Activated naive CD8-positive, alpha-beta T cell treated with anti-CD3 and anti-CD28 coated beads, Interleukin-2, amount 50 U/mL, for 24 hours (primary cell): ENCODE measurements around the gene NOTUM.

Source experiments
- ATAC-seq: fragments of 150-1000 bp; cut with Tn5 transposase; one replicate; pipeline ENCODE4 v1.10.0; 2021
- DNase-seq: peaks from one replicate; pipeline ENCODE4 v3.0.0; 2021
- H3K27ac Mint-ChIP-seq: one replicate; pipeline ENCODE4 v1.8.0; 2021; ENCODE audit warnings: mild to moderate bottlenecking, mixed read lengths
- H3K27me3 Mint-ChIP-seq: one replicate; pipeline ENCODE4 v1.8.0; 2021; ENCODE audit warnings: mixed read lengths
- H3K36me3 Mint-ChIP-seq: one replicate; pipeline ENCODE4 v1.8.0; 2021; ENCODE audit warnings: low read depth, mixed read lengths
- H3K4me1 Mint-ChIP-seq: one replicate; pipeline ENCODE4 v1.8.0; 2021; ENCODE audit warnings: mixed read lengths
- H3K4me3 Mint-ChIP-seq: one replicate; pipeline ENCODE4 v1.8.0; 2021; ENCODE audit warnings: mild to moderate bottlenecking, moderate library complexity, mixed read lengths
- H3K9me3 Mint-ChIP-seq: one replicate; pipeline ENCODE4 v1.8.0; 2021; ENCODE audit warnings: mixed read lengths

Gene NOTUM

GRCh38 chr17:81911969-81912368 is 49.0 kb downstream of the NOTUM start:
- no peaks in the 10 kb centered on the region for H3K9me3 Mint-ChIP-seq
- H3K4me3 Mint-ChIP-seq = peak overlapping the region; percentile 36
- DNase-seq (no peak), ATAC-seq (no peak)
- H3K4me1 Mint-ChIP-seq = peaks cover 11% of the 10 kb centered on the region
- H3K36me3 Mint-ChIP-seq = peaks cover 18% of the 10 kb centered on the region
- no peak overlapping the region for H3K27ac Mint-ChIP-seq
- no peaks in the 10 kb centered on the region for H3K27me3 Mint-ChIP-seq

DNA sequence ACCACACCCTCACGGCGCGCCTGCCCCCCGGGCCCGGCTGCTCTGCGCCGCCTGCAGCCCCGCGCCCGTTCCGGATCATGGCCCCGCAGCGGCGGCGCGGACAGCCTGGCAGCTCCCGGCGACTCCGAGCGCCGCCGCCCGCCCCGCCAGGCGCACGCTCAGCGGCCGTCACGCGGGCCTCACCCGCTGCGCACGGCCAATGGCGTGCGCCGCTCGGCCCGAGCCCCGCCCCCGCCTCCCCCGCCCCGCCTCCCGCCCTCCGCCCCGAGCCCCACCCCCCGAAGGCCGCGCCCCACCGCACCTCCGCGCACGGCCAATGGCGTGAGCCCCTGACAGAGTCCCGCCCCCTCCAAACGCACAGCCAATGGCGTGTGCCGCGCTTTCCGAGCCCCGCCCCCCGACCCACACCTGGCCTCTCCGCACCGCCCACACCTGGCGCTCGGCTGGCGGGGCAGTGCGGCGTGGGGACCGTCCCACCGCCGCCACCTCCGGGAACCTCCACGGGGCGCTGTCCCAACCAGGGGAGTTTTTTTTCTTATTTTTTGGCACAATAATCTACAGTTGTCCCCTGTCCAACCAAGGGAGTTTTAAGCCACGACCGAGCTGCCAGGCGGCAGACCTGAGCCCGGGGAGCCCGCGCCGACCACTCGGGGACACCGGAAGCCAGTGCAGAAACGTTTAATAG is 49.6 kb downstream of the NOTUM start, which contains the start of gene PCYT2:
PCYT2 (minus strand) TSS at position 123 of the 685 bp plus-strand sequence; CDS start at position 79, 44 bp downstream.
- ATAC-seq = peak; percentile 90
- Mint-ChIP-seq H3K27ac (peak within 1 kb of the TSS; percentile 64), H3K9me3 (no peaks in the 10 kb centered on the region), H3K4me1 (peaks cover 6% of the 10 kb centered on the region), H3K4me3 (peak within 1 kb of the TSS; percentile 81), H3K27me3 (no peaks in the 10 kb centered on the region), H3K36me3 (peaks cover 18% of the 10 kb centered on the region)
- peak; percentile 94 for DNase-seq

GRCh38 chr17:81910840-81911276 is 50.1 kb downstream of the NOTUM start:
- Mint-ChIP-seq H3K36me3 (peaks cover 17% of the 10 kb centered on the region), H3K27me3 (no peaks in the 10 kb centered on the region), H3K9me3 (no peaks in the 10 kb centered on the region), H3K4me3 (peak overlapping the region; percentile 81), H3K27ac (peak overlapping the region; percentile 64), H3K4me1 (peaks cover 4% of the 10 kb centered on the region)
- DNase-seq (no peak), ATAC-seq (peak; percentile 21)

GRCh38 chr17:81909966-81910839 is 50.8 kb downstream of the NOTUM start:
- no peak for ATAC-seq
- Mint-ChIP-seq H3K4me1 (peaks cover 3% of the 10 kb centered on the region), H3K36me3 (peaks cover 13% of the 10 kb centered on the region), H3K9me3 (no peaks in the 10 kb centered on the region), H3K4me3 (peak overlapping the region; percentile 81), H3K27me3 (no peaks in the 10 kb centered on the region), H3K27ac (peak overlapping the region; percentile 64)
- DNase-seq = no peak

- H3K27ac Mint-ChIP-seq = no peak overlapping the region
- peaks cover 9% of the 10 kb centered on the region for H3K36me3 Mint-ChIP-seq
- no peak for DNase-seq
- ATAC-seq = no peak
- H3K4me1 Mint-ChIP-seq = peaks cover 3% of the 10 kb centered on the region
- peak overlapping the region; percentile 11 for H3K4me3 Mint-ChIP-seq
- no peaks in the 10 kb centered on the region for H3K9me3 Mint-ChIP-seq
- no peaks in the 10 kb centered on the region for H3K27me3 Mint-ChIP-seq
Measured at GRCh38 chr17:81909231-81909630, 51.8 kb downstream of the NOTUM start.

DNA sequence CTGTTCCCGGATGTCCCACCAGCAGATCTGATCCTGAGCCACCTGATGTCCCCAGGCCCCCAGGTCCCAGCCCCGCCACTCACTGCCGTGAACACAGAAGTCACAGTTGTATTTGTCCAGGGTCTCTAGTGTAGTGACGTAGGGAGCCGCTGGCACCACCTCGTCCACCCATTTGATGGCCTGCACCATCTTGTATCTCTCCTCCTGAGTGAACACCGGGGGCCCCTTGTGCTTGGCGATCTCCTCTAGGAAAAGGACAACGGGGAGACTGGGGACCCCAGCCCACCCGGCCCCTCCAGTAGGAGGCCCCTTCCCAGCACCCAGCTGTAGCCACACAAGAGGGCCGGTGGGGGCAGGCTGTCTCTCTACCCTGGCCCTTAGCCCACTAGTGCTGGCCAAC is 52.2 kb downstream of the NOTUM start:
- Mint-ChIP-seq H3K27me3 (no peaks in the 10 kb centered on the region), H3K4me3 (no peak overlapping the region), H3K9me3 (no peaks in the 10 kb centered on the region), H3K36me3 (peaks cover 9% of the 10 kb centered on the region), H3K4me1 (peaks cover 3% of the 10 kb centered on the region), H3K27ac (no peak overlapping the region)
- DNase-seq (no peak), ATAC-seq (no peak)

- no peaks in the 10 kb centered on the region for H3K27me3 Mint-ChIP-seq
- ATAC-seq = no peak
- H3K36me3 Mint-ChIP-seq = peaks cover 4% of the 10 kb centered on the region
- DNase-seq = no peak
- H3K4me1 Mint-ChIP-seq = peaks cover 4% of the 10 kb centered on the region
- no peaks in the 10 kb centered on the region for H3K9me3 Mint-ChIP-seq
- no peak overlapping the region for H3K27ac Mint-ChIP-seq
- H3K4me3 Mint-ChIP-seq = no peak overlapping the region
Measured at GRCh38 chr17:81907219-81908145, 53.5 kb downstream of the NOTUM start.

DNA sequence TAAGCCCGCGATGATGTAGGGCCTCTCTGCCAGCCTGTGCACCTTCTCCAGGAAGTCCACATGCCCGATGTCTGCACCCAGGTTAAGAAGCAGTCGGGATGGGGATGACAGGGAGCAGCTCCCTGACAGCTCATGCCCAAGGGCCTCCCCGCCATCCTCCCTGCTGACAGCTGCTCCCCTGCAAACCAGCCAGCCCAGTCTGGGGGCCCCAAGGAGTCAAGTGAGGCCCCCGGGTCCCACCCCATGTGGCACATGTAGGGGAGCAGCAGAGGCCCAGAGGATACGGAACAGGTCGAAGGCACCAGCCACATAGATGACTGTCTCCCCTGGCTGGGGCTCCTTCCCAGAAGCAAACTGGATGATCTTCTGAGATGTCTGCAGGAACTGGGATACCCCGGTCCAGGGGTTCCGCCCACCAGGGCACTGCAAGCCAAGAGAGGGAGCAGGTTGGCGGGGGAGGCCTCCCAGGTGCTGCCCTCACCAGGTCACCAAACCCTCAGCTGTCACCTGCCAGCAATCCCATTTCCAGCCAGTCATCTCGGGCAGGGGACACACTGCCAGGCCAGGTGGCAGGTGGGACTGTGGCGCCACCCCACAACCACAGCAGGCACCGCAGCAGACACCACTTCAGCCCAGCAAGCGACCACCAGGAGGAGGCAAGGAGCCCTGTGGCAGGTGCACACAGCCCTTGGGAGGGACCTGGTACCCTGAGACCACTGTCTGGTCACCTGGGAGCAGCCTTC is 54.3 kb downstream of the NOTUM start:
- DNase-seq = no peak
- Mint-ChIP-seq H3K4me3 (no peak overlapping the region), H3K27me3 (no peaks in the 10 kb centered on the region), H3K27ac (no peak overlapping the region), H3K9me3 (no peaks in the 10 kb centered on the region), H3K4me1 (peaks cover 2% of the 10 kb centered on the region), H3K36me3 (peaks cover 2% of the 10 kb centered on the region)
- ATAC-seq = no peak

GRCh38 chr17:81905993-81906392 is 55.0 kb downstream of the NOTUM start:
- DNase-seq = no peak
- Mint-ChIP-seq H3K4me1 (peaks cover 4% of the 10 kb centered on the region), H3K27ac (no peak overlapping the region), H3K36me3 (peaks cover 5% of the 10 kb centered on the region), H3K9me3 (no peaks in the 10 kb centered on the region), H3K27me3 (peaks cover 4% of the 10 kb centered on the region), H3K4me3 (no peak overlapping the region)
- ATAC-seq = no peak

- Mint-ChIP-seq H3K36me3 (peaks cover 8% of the 10 kb centered on the region), H3K27me3 (peaks cover 7% of the 10 kb centered on the region), H3K4me3 (no peak overlapping the region), H3K9me3 (no peaks in the 10 kb centered on the region), H3K4me1 (peaks cover 6% of the 10 kb centered on the region), H3K27ac (no peak overlapping the region)
- no peak for ATAC-seq
- no peak for DNase-seq
Measured at GRCh38 chr17:81905424-81905875, 55.5 kb downstream of the NOTUM start.

GRCh38 chr17:81904600-81905423 is 56.2 kb downstream of the NOTUM start:
- Mint-ChIP-seq H3K4me1 (peaks cover 6% of the 10 kb centered on the region), H3K27ac (no peak overlapping the region), H3K36me3 (peaks cover 11% of the 10 kb centered on the region), H3K9me3 (no peaks in the 10 kb centered on the region), H3K27me3 (peaks cover 7% of the 10 kb centered on the region), H3K4me3 (no peak overlapping the region)
- ATAC-seq (no peak), DNase-seq (no peak)

GRCh38 chr17:81903896-81904599 is 56.9 kb downstream of the NOTUM start:
- Mint-ChIP-seq H3K36me3 (peaks cover 11% of the 10 kb centered on the region), H3K4me3 (no peak overlapping the region), H3K4me1 (peaks cover 6% of the 10 kb centered on the region), H3K27ac (no peak overlapping the region), H3K27me3 (peaks cover 7% of the 10 kb centered on the region), H3K9me3 (no peaks in the 10 kb centered on the region)
- no peak for ATAC-seq
- no peak for DNase-seq
